Brain microvascular endothelial cell (primary cell): Measurements from ENCODE around the gene DDHD1.

Experiments
- DNase-seq: peaks from one replicate; pipeline ENCODE4 v3.0.0-alpha.2; 2020
- H3K27ac ChIP-seq: fragments of 250-450 bp; sonication (Bioruptor Pico); 2 replicates; pipeline ENCODE4 v1.5.1; 2020; ENCODE audit warnings: mild to moderate bottlenecking, moderate library complexity
- H3K27me3 ChIP-seq: fragments of 250-450 bp; sonication (Bioruptor Pico); replicated peaks from 2 replicates; pipeline ENCODE4 v1.5.1; 2020; ENCODE audit warnings: mild to moderate bottlenecking
- H3K36me3 ChIP-seq: fragments of 250-450 bp; sonication (Bioruptor Pico); replicated peaks from 2 replicates; pipeline ENCODE4 v1.5.1; 2020; ENCODE audit warnings: mild to moderate bottlenecking
- H3K4me3 ChIP-seq: 2 replicates; pipeline ENCODE4 v1.5.1; 2011; ENCODE audit warnings: low read depth, mild to moderate bottlenecking, control low read depth, low read length, moderate library complexity
- CTCF ChIP-seq: IDR thresholded peaks from 2 replicates; pipeline ENCODE4 v1.5.1; 2011; ENCODE audit warnings: low read depth, mild to moderate bottlenecking, moderate library complexity, low read length, control low read depth, inconsistent platforms; ENCODE audit errors: missing control alignments
- in situ Hi-C: cut with HindIII; loops from 2 replicates; pipeline ENCODE4 v1.10.0; 2017; ENCODE audit warnings: low sequenced_read_pairs, low pct_ligation_motif_present

Gene DDHD1

GRCh38 chr14:53032838-53033390, 120.2 kb downstream of the DDHD1 start:
- no peaks in the 10 kb centered on the region for H3K36me3 ChIP-seq
- DNase-seq: no peak
- H3K27me3 ChIP-seq: no peaks in the 10 kb centered on the region
- no peak overlapping the region for H3K4me3 ChIP-seq
- peak overlapping the region; percentile 41 for H3K27ac ChIP-seq
- in situ Hi-C loops: no loop called here
- no peak for TF ChIP-seq CTCF

- Histone ChIP-seq H3K36me3 (no peaks in the 10 kb centered on the region), H3K27me3 (no peaks in the 10 kb centered on the region), H3K27ac (peak overlapping the region; percentile 41), H3K4me3 (no peak overlapping the region)
- DNase-seq: peak; percentile 86
- TF ChIP-seq CTCF: no peak
- in situ Hi-C loops: no loop called here
These were observed 120.8 kb downstream of the DDHD1 start for GRCh38 chr14:53032161-53032803.

GRCh38 chr14:53027562-53027961, 125.6 kb downstream of the DDHD1 start:
- Histone ChIP-seq H3K36me3 (no peaks in the 10 kb centered on the region), H3K27me3 (no peaks in the 10 kb centered on the region), H3K27ac (no peak overlapping the region), H3K4me3 (no peak overlapping the region)
- no peak for TF ChIP-seq CTCF
- in situ Hi-C loops: no loop called here
- no peak for DNase-seq

GRCh38 chr14:53027041-53027440, 126.1 kb downstream of the DDHD1 start:
- in situ Hi-C loops: no loop called here
- no peak for TF ChIP-seq CTCF
- no peak overlapping the region for H3K4me3 ChIP-seq
- H3K27me3 ChIP-seq: no peaks in the 10 kb centered on the region
- H3K27ac ChIP-seq: no peak overlapping the region
- no peak for DNase-seq
- no peaks in the 10 kb centered on the region for H3K36me3 ChIP-seq

- Histone ChIP-seq H3K27me3 (no peaks in the 10 kb centered on the region), H3K27ac (no peak overlapping the region), H3K4me3 (no peak overlapping the region), H3K36me3 (no peaks in the 10 kb centered on the region)
- no peak for DNase-seq
- TF ChIP-seq CTCF: no peak
- in situ Hi-C loops: no loop called here
These were observed 129.8 kb downstream of the DDHD1 start for GRCh38 chr14:53023325-53023724.

- Histone ChIP-seq H3K4me3 (no peak overlapping the region), H3K27ac (no peak overlapping the region), H3K27me3 (no peaks in the 10 kb centered on the region), H3K36me3 (no peaks in the 10 kb centered on the region)
- no peak for DNase-seq
- in situ Hi-C loops: no loop called here
- no peak for TF ChIP-seq CTCF
These were observed 130.5 kb downstream of the DDHD1 start for GRCh38 chr14:53022593-53022992.
